Liver (tissue), 9 donors: ENCODE data around the gene IFRD2. TPM values are rescaled to one million over a fixed set of nuclear protein-coding genes. Genes with fewer than 3 reads are reported as not detected.

Source experiments
- DNase-seq: peaks from one replicate; pipeline ENCODE4 v3.0.0-alpha.2; 2017; ENCODE audit warnings: low spot score
- H3K27ac ChIP-seq, 2 donors: one replicate each; pipeline ENCODE4 v1.7.0; 2013; ENCODE audit warnings: inconsistent platforms in 2 of 2, low read length in 2 of 2, control low read depth in 1 of 2, low read depth in 1 of 2, mild to moderate bottlenecking in 1 of 2
- H3K27me3 ChIP-seq, 4 donors: one replicate each; pipeline versions ENCODE4 v1.6.1 to v1.7.0; 2013; ENCODE audit warnings: low read length in 3 of 4, inconsistent platforms in 1 of 4, mild to moderate bottlenecking in 1 of 4, moderate library complexity in 1 of 4; ENCODE audit not compliant: control insufficient read depth in 4 of 4, insufficient read depth in 4 of 4
- H3K36me3 ChIP-seq, 4 donors: one replicate each; pipeline versions ENCODE4 v1.6.1 to v1.7.0; 2013; ENCODE audit warnings: low read length in 3 of 4, mild to moderate bottlenecking in 3 of 4, low read depth in 1 of 4, moderate library complexity in 1 of 4; ENCODE audit not compliant: control insufficient read depth in 4 of 4, insufficient read depth in 3 of 4
- H3K4me1 ChIP-seq, 4 donors: one replicate each; pipeline versions ENCODE4 v1.6.1 to v1.7.0; 2013; ENCODE audit warnings: low read length in 3 of 4, mild to moderate bottlenecking in 3 of 4, moderate library complexity in 1 of 4; ENCODE audit not compliant: control insufficient read depth in 4 of 4, insufficient read depth in 4 of 4
- H3K4me3 ChIP-seq, 3 donors: one replicate each; pipeline versions ENCODE4 v1.6.1 to v1.7.0; 2013; ENCODE audit warnings: low read length in 3 of 3, control low read depth in 1 of 3, low read depth in 1 of 3, mild to moderate bottlenecking in 1 of 3
- H3K9ac ChIP-seq, 2 donors: one replicate each; pipeline ENCODE4 v1.7.0; 2013; ENCODE audit warnings: low read length in 2 of 2, mild to moderate bottlenecking in 2 of 2, moderate library complexity in 2 of 2, control low read depth in 1 of 2, low read depth in 1 of 2
- H3K9me3 ChIP-seq, 4 donors: one replicate each; pipeline versions ENCODE4 v1.6.1 to v1.7.0; 2013; ENCODE audit warnings: low read length in 3 of 4; ENCODE audit not compliant: control insufficient read depth in 4 of 4
- EGR1 ChIP-seq, 2 donors: IDR thresholded peaks; 2 replicates each; pipeline ENCODE4 v1.6.1; 2016 to 2018; ENCODE audit warnings: antibody characterized with exemption in 2 of 2, low read depth in 2 of 2
- HNF4A ChIP-seq, 2 donors: conservative IDR thresholded peaks; 2 replicates each; pipeline ENCODE4 v1.6.1; 2016; ENCODE audit warnings: antibody characterized with exemption in 2 of 2, mild to moderate bottlenecking in 2 of 2
- JUND ChIP-seq, 2 donors: IDR thresholded peaks; 2 replicates each; pipeline ENCODE4 v1.6.1; 2016; ENCODE audit warnings: antibody characterized with exemption in 2 of 2
- RAD21 ChIP-seq, 2 donors: IDR thresholded peaks; 2 replicates each; pipeline ENCODE4 v1.6.1; 2016; ENCODE audit warnings: antibody characterized with exemption in 2 of 2, mild to moderate bottlenecking in 2 of 2
- RXRA ChIP-seq, 2 donors: IDR thresholded peaks; 2 replicates each; pipeline ENCODE4 v1.6.1; 2017 to 2018; ENCODE audit warnings: antibody characterized with exemption in 2 of 2, mild to moderate bottlenecking in 1 of 2
- SP1 ChIP-seq: IDR thresholded peaks from 2 replicates; pipeline ENCODE4 v1.6.1; 2018; ENCODE audit warnings: antibody characterized with exemption, mild to moderate bottlenecking
- YY1 ChIP-seq: IDR thresholded peaks from 2 replicates; pipeline ENCODE4 v1.6.1; 2016; ENCODE audit warnings: antibody characterized with exemption, mild to moderate bottlenecking
- WGBS: extraction: QIAGEN DNeasy Blood & Tissue Kit; methylation state at CpG from one replicate; pipeline ENCODE4 v1.1.7; 2013; 5-methylcytosine and 5-hydroxymethylcytosine counted together
- polyA plus RNA-seq, 2 donors: library from polyadenylated mRNA; stranded (reverse) in 1 of 2; unstranded in 1 of 2; fragments of 200-250 nt in 1 of 2; fragments of >200 nt in 1 of 2; fragmentation: Nextera tagmentation in 1 of 2; extraction: Ambion mirVana in 1 of 2; gene quantifications; one replicate each; pipeline versions ENCODE4 v1.2.1 to v1.2.3, GENCODE V29; 2013 to 2015
- total RNA-seq, 2 donors: library from RNA; depleted of rRNA; stranded (reverse); fragments of >200 nt; gene quantifications; one replicate each; pipeline ENCODE4 v1.2.3, GENCODE V29; 2014
- TF ChIP-seq, protein P1 (sequence below): fragments of 150-350 bp; IDR thresholded peaks from 2 replicates; pipeline ENCODE4 v1.5.1; 2017; ENCODE audit warnings: improper control_type of control experiment, low read depth, low read length; ENCODE audit not compliant: missing input control
- TF ChIP-seq, protein P2 (sequence below): IDR thresholded peaks from 2 replicates; pipeline ENCODE4 v1.6.1; 2016; ENCODE audit warnings: antibody characterized with exemption
- donor health status: healthy.
- donor health status: healthy.
- donor health status: healthy.
- donor health status: healthy.
- donor health status: healthy.

IFRD2 gene
- total and polyA plus RNA-seq, 4 donors: 55.7 to 91.2 (median 63.2) TPM

DNA sequence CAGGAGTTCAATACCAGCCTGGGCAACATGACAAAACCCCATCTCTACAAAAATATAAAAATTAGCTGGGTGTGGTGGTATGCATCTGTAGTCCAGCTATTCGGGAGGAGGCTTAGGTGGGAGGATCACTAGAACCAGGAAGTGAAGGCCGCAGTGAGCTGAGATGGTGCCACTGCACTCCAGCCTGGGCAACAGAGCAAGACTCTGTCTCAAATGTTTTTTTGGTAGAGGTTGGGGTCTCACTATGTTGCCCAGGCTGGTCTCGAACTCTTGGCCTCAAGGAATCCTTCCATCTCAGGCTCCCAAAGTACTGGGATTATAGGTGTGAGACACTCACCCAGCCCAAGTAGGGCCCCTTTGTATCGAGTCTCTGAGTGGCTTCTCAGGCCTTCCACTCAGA lies 1.9 kb upstream of the IFRD2 start (continued):
- TF ChIP-seq, protein P1, sequence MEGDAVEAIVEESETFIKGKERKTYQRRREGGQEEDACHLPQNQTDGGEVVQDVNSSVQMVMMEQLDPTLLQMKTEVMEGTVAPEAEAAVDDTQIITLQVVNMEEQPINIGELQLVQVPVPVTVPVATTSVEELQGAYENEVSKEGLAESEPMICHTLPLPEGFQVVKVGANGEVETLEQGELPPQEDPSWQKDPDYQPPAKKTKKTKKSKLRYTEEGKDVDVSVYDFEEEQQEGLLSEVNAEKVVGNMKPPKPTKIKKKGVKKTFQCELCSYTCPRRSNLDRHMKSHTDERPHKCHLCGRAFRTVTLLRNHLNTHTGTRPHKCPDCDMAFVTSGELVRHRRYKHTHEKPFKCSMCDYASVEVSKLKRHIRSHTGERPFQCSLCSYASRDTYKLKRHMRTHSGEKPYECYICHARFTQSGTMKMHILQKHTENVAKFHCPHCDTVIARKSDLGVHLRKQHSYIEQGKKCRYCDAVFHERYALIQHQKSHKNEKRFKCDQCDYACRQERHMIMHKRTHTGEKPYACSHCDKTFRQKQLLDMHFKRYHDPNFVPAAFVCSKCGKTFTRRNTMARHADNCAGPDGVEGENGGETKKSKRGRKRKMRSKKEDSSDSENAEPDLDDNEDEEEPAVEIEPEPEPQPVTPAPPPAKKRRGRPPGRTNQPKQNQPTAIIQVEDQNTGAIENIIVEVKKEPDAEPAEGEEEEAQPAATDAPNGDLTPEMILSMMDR: no peak
- TF ChIP-seq RXRA (IDR thresholded peaks at IDR 0.05) (no peak), YY1 (no peak), RAD21 (IDR thresholded peaks at IDR 0.05) (no peak)
- TF ChIP-seq, protein P2, sequence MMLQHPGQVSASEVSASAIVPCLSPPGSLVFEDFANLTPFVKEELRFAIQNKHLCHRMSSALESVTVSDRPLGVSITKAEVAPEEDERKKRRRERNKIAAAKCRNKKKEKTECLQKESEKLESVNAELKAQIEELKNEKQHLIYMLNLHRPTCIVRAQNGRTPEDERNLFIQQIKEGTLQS: no peak

DNA sequence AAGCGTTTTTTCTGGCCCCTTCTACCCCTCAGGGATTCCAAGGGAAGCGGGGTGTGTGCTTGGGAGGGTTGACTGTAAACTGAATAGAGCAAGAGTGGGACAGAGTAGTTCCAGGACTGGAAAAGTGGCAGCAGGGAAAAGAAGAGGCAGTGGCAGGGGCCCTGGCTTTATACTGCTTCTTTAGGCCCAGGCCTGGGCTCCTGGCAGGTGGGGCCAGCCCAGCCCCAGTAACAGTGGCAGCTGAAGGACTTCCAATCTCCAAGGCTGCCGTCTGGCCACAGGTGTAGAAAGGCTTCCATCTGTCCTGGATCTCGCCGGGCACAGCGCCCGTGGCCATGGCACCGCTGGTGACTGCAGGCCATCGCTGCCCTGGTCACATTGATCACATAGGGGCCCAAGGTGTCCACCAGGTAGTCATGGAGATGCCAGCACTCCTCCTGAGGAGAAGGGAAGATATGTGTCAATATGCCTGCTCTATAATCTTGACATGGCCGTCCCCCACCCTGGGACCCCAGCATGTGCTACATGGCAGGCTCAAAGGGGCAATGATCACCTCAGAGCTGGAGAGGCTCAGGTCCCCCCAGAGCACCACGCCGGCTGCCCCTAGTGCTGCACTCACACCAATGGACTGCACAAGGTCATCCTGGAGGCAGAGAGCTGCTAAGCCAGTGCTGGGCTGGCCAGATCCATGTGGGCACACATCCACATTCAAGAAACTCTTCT lies 1.0 kb upstream of the IFRD2 start:
- TF ChIP-seq, protein P2: no peak
- no peaks in the 10 kb centered on the region for H3K27me3 ChIP-seq
- H3K9ac ChIP-seq: peak overlapping the region; percentile 75 to 95
- H3K27ac ChIP-seq: peak overlapping the region; percentile 95 to 97
- peak overlapping the region in 2 of 3 donors; percentile 22 to 75 for H3K4me3 ChIP-seq
- peaks cover 4 to 22% (median 9%) of the 10 kb centered on the region in 4 donors for H3K36me3 ChIP-seq
- H3K9me3 ChIP-seq: no peaks in the 10 kb centered on the region
- DNase-seq: no peak
- WGBS: 84% methylated on average over 12 of the region's 12 CpGs
- H3K4me1 ChIP-seq: peaks cover 5 to 31% (median 20%) of the 10 kb centered on the region in 4 donors

DNA sequence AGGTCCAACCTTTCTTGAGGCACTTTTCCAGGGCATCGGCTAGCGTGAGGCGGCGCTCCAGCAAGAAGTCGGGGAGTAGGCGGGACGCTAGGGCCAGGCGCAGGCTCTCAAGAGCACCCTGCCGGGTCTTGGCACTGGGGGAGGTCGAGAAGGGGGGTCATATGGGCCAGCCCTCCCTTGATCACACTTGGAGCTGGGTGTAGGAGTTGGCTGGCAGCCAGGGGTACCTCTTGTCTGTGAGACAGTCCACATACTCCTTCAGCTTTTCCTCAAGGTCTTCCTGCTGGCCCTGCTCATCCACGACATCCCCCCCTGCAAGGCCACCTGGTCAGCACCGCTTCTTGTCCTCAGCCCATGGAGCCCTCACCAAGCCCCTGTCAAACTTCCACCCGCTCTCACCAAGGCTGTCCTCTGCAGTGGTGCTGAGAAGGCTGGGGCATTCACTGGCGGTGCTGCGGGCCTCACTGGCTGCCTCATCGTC lies 2.0 kb downstream of the IFRD2 start:
- H3K9me3 ChIP-seq: no peaks in the 10 kb centered on the region
- no peak overlapping the region for H3K9ac ChIP-seq
- H3K27ac ChIP-seq: peak overlapping the region in 1 of 2 donors; percentile 97
- WGBS: 94% methylated on average over 16 of the region's 16 CpGs
- H3K27me3 ChIP-seq: no peaks in the 10 kb centered on the region
- H3K4me1 ChIP-seq: peaks cover 5 to 25% (median 17%) of the 10 kb centered on the region in 4 donors
- H3K36me3 ChIP-seq: peaks cover 5 to 41% (median 22%) of the 10 kb centered on the region in 4 donors
- H3K4me3 ChIP-seq: no peak overlapping the region
- DNase-seq: no peak
- TF ChIP-seq SP1 (no peak), EGR1 (IDR thresholded peaks at IDR 0.05; ENCODE audit: low read depth in 2 of 2) (no peak), JUND (IDR thresholded peaks at IDR 0.05) (no peak), HNF4A (conservative IDR thresholded peaks at IDR 0.05) (no peak)

DNA sequence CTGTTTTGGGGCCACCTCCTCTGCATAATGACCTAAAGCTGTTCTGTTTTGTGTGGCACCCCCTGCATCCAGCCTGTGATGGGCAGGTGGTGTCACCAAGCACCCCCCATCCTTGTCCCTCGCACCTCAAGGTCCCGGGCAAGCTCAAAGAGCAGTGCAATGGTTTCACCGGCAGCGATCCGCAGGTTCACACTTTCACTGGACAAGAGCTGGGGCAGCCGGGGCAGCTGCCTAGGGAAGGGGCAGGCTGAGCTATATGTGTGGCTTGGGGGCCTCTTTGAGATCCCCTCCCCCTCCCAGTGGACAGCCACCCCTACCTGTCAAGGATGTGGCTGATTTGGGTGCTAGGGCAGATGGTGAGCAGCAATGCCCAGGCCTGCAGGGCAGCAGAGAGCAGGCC lies 3.1 kb downstream of the IFRD2 start:
- Histone ChIP-seq H3K9me3 (no peaks in the 10 kb centered on the region), H3K4me1 (peaks cover 5 to 25% (median 17%) of the 10 kb centered on the region in 4 donors), H3K4me3 (no peak overlapping the region), H3K27ac (no peak overlapping the region), H3K9ac (no peak overlapping the region), H3K36me3 (peaks cover 5 to 41% (median 22%) of the 10 kb centered on the region in 4 donors), H3K27me3 (no peaks in the 10 kb centered on the region)
- TF ChIP-seq RXRA (IDR thresholded peaks at IDR 0.05): no peak
- DNase-seq: no peak
- WGBS: 98% methylated on average over 6 of the region's 6 CpGs
